Ishikawa (cell line): ENCODE results near the gene C9orf57.

Experiments
- EP300 ChIP-seq: IDR thresholded peaks from 2 replicates; pipeline ENCODE4 v1.6.1; 2012; ENCODE audit warnings: borderline replicate concordance
- MAX ChIP-seq: IDR thresholded peaks from 2 replicates; pipeline ENCODE4 v1.6.1; 2012
- RAD21 ChIP-seq: IDR thresholded peaks from 2 replicates; pipeline ENCODE4 v1.6.1; 2012; ENCODE audit warnings: low read depth
- TAF1 ChIP-seq: IDR thresholded peaks from 2 replicates; pipeline ENCODE4 v1.6.1; 2012; ENCODE audit warnings: low read depth, mild to moderate bottlenecking
- USF1 ChIP-seq: IDR thresholded peaks from 2 replicates; pipeline ENCODE4 v1.6.1; 2012
- YY1 ChIP-seq: IDR thresholded peaks from 2 replicates; pipeline ENCODE4 v1.6.1; 2012; ENCODE audit warnings: low read depth
- ZBTB7A ChIP-seq: IDR thresholded peaks from 2 replicates; pipeline ENCODE4 v1.6.1; 2012; ENCODE audit warnings: low read depth

DNA sequence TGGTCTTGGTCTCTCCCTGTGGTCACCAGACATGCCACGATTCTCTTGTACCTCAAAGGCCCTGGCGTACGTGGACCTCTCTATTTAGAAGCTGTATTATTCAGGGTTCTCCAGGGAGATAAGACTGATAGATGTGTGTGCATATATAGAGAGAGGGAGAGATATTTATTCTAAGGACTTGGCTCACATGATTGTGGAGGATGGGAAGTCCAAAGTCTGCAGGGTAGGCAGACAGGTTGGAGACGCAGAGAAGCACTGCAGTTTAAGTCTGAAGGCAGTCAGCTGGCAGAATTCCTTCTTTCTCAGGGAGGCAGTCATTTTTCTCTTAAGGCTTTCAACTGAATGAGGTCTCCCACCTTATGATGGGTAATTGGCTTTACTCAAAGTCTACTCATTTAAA lies 16.3 kb downstream of the C9orf57 start:
- TF ChIP-seq USF1, result no peak
- no peak for TF ChIP-seq EP300
- TF ChIP-seq RAD21, result no peak
- TF ChIP-seq YY1, result no peak
- TF ChIP-seq MAX, result no peak
- TF ChIP-seq ZBTB7A, result no peak
- no peak for TF ChIP-seq TAF1
